ENCODE measurements around the gene MAP3K7CL.

Gene MAP3K7CL

GRCh38 chr21:29212446-29212845 lies 82.0 kb downstream of the MAP3K7CL start:
- H2AK5ac ChIP-seq (ENCODE audit: low read length, severe bottlenecking): peak overlapping the region; percentile 69
- H4K8ac ChIP-seq (ENCODE audit: low read length): peak overlapping the region; percentile 47
- WGBS: 95% methylated on average over 5 of the region's 7 CpGs
- H3K79me1 ChIP-seq (replicated peaks; ENCODE audit: low read length, poor library complexity, severe bottlenecking): no peaks in the 10 kb centered on the region
- no peak overlapping the region for H3K27ac ChIP-seq (ENCODE audit: low read length, poor library complexity, severe bottlenecking)
- no peak overlapping the region for H3K23ac ChIP-seq (ENCODE audit: low read length in 2 of 2)
- H3K18ac ChIP-seq (ENCODE audit: low read depth in 1 of 2, low read length in 2 of 2): no peak overlapping the region
- peak overlapping the region; percentile 94 for H2BK15ac ChIP-seq (ENCODE audit: low read depth, poor library complexity, severe bottlenecking)
- H3K9me3 ChIP-seq (ENCODE audit: control insufficient read depth, low read length): no peaks in the 10 kb centered on the region
- no peak overlapping the region for H3K4ac ChIP-seq (ENCODE audit: low read depth in 1 of 2, low read length in 2 of 2)
- H2AFZ ChIP-seq (ENCODE audit: low read depth, low read length): no peak overlapping the region
- H3K9ac ChIP-seq (ENCODE audit: low read length): no peak overlapping the region
- DNase-seq: no peak
- H3K4me2 ChIP-seq (ENCODE audit: low read length, poor library complexity, severe bottlenecking): no peak overlapping the region
- H3K4me1 ChIP-seq (ENCODE audit: control insufficient read depth, insufficient read depth, low read depth, low read length): peaks cover 2% of the 10 kb centered on the region
- no peaks in the 10 kb centered on the region for H3K27me3 ChIP-seq (ENCODE audit: control insufficient read depth in 1 of 2, insufficient read depth in 1 of 2, low read length in 2 of 2)
- H3K36me3 ChIP-seq (ENCODE audit: control insufficient read depth in 1 of 2, insufficient read depth in 2 of 2, low read depth in 1 of 2, low read length in 2 of 2): no peaks in the 10 kb centered on the region
- peak overlapping the region; percentile 18 for H4K91ac ChIP-seq (ENCODE audit: low read length)
- H2BK5ac ChIP-seq (ENCODE audit: low read depth, low read length, poor library complexity, severe bottlenecking): no peak overlapping the region
- H2BK120ac ChIP-seq (ENCODE audit: low read depth, low read length): peak overlapping the region; percentile 23
- no peak overlapping the region for H3K14ac ChIP-seq (ENCODE audit: low read length in 2 of 2)
- no peak overlapping the region for H3K4me3 ChIP-seq (ENCODE audit: insufficient read depth in 1 of 2, low read depth in 1 of 2, low read length in 2 of 2)
- peak overlapping the region in 1 of 2 experiments; percentile 44 for H2BK12ac ChIP-seq (ENCODE audit: low read length in 2 of 2)

- Histone ChIP-seq H3K18ac (ENCODE audit: low read depth in 1 of 2, low read length in 2 of 2) (peak overlapping the region; percentile 58 to 90), H3K4me3 (ENCODE audit: insufficient read depth in 1 of 2, low read depth in 1 of 2, low read length in 2 of 2) (no peak overlapping the region), H3K4ac (ENCODE audit: low read depth in 1 of 2, low read length in 2 of 2) (peak overlapping the region in 1 of 2 experiments; percentile 5), H3K14ac (ENCODE audit: low read length in 2 of 2) (peak overlapping the region in 1 of 2 experiments; percentile 63), H4K91ac (ENCODE audit: low read length) (no peak overlapping the region), H3K4me2 (ENCODE audit: low read length, poor library complexity, severe bottlenecking) (no peak overlapping the region), H4K8ac (ENCODE audit: low read length) (peak overlapping the region; percentile 45), H3K23ac (ENCODE audit: low read length in 2 of 2) (peak overlapping the region in 1 of 2 experiments; percentile 42), H3K79me1 (replicated peaks; ENCODE audit: low read length, poor library complexity, severe bottlenecking) (no peaks in the 10 kb centered on the region), H2AK5ac (ENCODE audit: low read length, severe bottlenecking) (peak overlapping the region; percentile 31), H2BK120ac (ENCODE audit: low read depth, low read length) (no peak overlapping the region), H2AFZ (ENCODE audit: low read depth, low read length) (no peak overlapping the region), H2BK12ac (ENCODE audit: low read length in 2 of 2) (peak overlapping the region; percentile 20 to 50), H3K36me3 (ENCODE audit: control insufficient read depth in 1 of 2, insufficient read depth in 2 of 2, low read depth in 1 of 2, low read length in 2 of 2) (no peaks in the 10 kb centered on the region), H3K4me1 (ENCODE audit: control insufficient read depth, insufficient read depth, low read depth, low read length) (no peaks in the 10 kb centered on the region), H3K9me3 (ENCODE audit: control insufficient read depth, low read length) (no peaks in the 10 kb centered on the region), H3K27ac (ENCODE audit: low read length, poor library complexity, severe bottlenecking) (no peak overlapping the region), H3K27me3 (ENCODE audit: control insufficient read depth in 1 of 2, insufficient read depth in 1 of 2, low read length in 2 of 2) (no peaks in the 10 kb centered on the region), H2BK15ac (ENCODE audit: low read depth, poor library complexity, severe bottlenecking) (peak overlapping the region; percentile 44), H3K9ac (ENCODE audit: low read length) (no peak overlapping the region), H2BK5ac (ENCODE audit: low read depth, low read length, poor library complexity, severe bottlenecking) (no peak overlapping the region)
- 93% methylated on average over 2 of the region's 2 CpGs for WGBS
- no peak for DNase-seq
Observed at GRCh38 chr21:29213513-29214385, 83.3 kb downstream of the MAP3K7CL start.

DNA sequence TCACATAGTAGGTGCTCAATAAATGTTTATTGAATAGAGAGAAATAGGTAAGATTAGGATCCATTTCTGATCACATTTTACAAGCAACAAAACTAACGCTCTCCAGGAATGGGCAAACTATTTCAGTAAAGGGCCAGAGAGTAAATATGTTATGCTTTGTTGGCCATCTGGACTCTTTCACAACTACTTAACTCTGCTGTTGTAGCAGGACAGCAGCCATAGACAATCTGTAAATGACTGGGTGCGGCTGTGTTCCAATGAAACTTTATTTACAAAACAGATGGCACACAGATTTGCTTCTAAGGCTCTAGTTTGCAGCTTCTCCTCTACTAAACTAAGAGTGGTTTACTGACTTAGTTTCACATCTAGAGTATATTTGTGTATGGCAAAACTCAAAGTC lies 85.3 kb downstream of the MAP3K7CL start:
- Histone ChIP-seq H3K36me3 (ENCODE audit: control insufficient read depth in 1 of 2, insufficient read depth in 2 of 2, low read depth in 1 of 2, low read length in 2 of 2) (no peaks in the 10 kb centered on the region), H3K4me3 (ENCODE audit: insufficient read depth in 1 of 2, low read depth in 1 of 2, low read length in 2 of 2) (no peak overlapping the region), H4K91ac (ENCODE audit: low read length) (no peak overlapping the region), H3K4me2 (ENCODE audit: low read length, poor library complexity, severe bottlenecking) (no peak overlapping the region), H2BK15ac (ENCODE audit: low read depth, poor library complexity, severe bottlenecking) (no peak overlapping the region), H2AK5ac (ENCODE audit: low read length, severe bottlenecking) (no peak overlapping the region), H2BK120ac (ENCODE audit: low read depth, low read length) (no peak overlapping the region), H3K27ac (ENCODE audit: low read length, poor library complexity, severe bottlenecking) (no peak overlapping the region), H3K4ac (ENCODE audit: low read depth in 1 of 2, low read length in 2 of 2) (no peak overlapping the region), H2BK5ac (ENCODE audit: low read depth, low read length, poor library complexity, severe bottlenecking) (no peak overlapping the region), H2AFZ (ENCODE audit: low read depth, low read length) (no peak overlapping the region), H3K23ac (ENCODE audit: low read length in 2 of 2) (no peak overlapping the region), H3K79me1 (replicated peaks; ENCODE audit: low read length, poor library complexity, severe bottlenecking) (no peaks in the 10 kb centered on the region), H2BK12ac (ENCODE audit: low read length in 2 of 2) (no peak overlapping the region), H3K18ac (ENCODE audit: low read depth in 1 of 2, low read length in 2 of 2) (no peak overlapping the region), H4K8ac (ENCODE audit: low read length) (no peak overlapping the region), H3K9me3 (ENCODE audit: control insufficient read depth, low read length) (no peaks in the 10 kb centered on the region), H3K14ac (ENCODE audit: low read length in 2 of 2) (no peak overlapping the region), H3K27me3 (ENCODE audit: control insufficient read depth in 1 of 2, insufficient read depth in 1 of 2, low read length in 2 of 2) (no peaks in the 10 kb centered on the region), H3K4me1 (ENCODE audit: control insufficient read depth, insufficient read depth, low read depth, low read length) (peaks cover under 1% of the 10 kb centered on the region), H3K9ac (ENCODE audit: low read length) (no peak overlapping the region)
- DNase-seq: peak; percentile 84
- WGBS: no CpG with 5 or more reads among the region's 2 CpGs

GRCh38 chr21:29217818-29218291 lies 87.4 kb downstream of the MAP3K7CL start:
- no peak overlapping the region for H3K4me3 ChIP-seq (ENCODE audit: insufficient read depth in 1 of 2, low read depth in 1 of 2, low read length in 2 of 2)

More at GRCh38 chr21:29217818-29218291, 87.4 kb downstream of the MAP3K7CL start:
- Histone ChIP-seq H4K91ac (ENCODE audit: low read length) (no peak overlapping the region), H2BK120ac (ENCODE audit: low read depth, low read length) (no peak overlapping the region), H3K36me3 (ENCODE audit: control insufficient read depth in 1 of 2, insufficient read depth in 2 of 2, low read depth in 1 of 2, low read length in 2 of 2) (no peaks in the 10 kb centered on the region), H2BK12ac (ENCODE audit: low read length in 2 of 2) (no peak overlapping the region), H2AK5ac (ENCODE audit: low read length, severe bottlenecking) (no peak overlapping the region), H3K4ac (ENCODE audit: low read depth in 1 of 2, low read length in 2 of 2) (no peak overlapping the region), H2BK15ac (ENCODE audit: low read depth, poor library complexity, severe bottlenecking) (no peak overlapping the region), H3K9ac (ENCODE audit: low read length) (peak overlapping the region; percentile 70), H2AFZ (ENCODE audit: low read depth, low read length) (no peak overlapping the region), H3K9me3 (ENCODE audit: control insufficient read depth, low read length) (no peaks in the 10 kb centered on the region), H3K4me2 (ENCODE audit: low read length, poor library complexity, severe bottlenecking) (no peak overlapping the region), H3K4me1 (ENCODE audit: control insufficient read depth, insufficient read depth, low read depth, low read length) (peaks cover 9% of the 10 kb centered on the region), H3K23ac (ENCODE audit: low read length in 2 of 2) (no peak overlapping the region), H3K27ac (ENCODE audit: low read length, poor library complexity, severe bottlenecking) (peak overlapping the region; percentile 67), H3K14ac (ENCODE audit: low read length in 2 of 2) (no peak overlapping the region), H2BK5ac (ENCODE audit: low read depth, low read length, poor library complexity, severe bottlenecking) (no peak overlapping the region), H4K8ac (ENCODE audit: low read length) (no peak overlapping the region), H3K27me3 (ENCODE audit: control insufficient read depth in 1 of 2, insufficient read depth in 1 of 2, low read length in 2 of 2) (no peaks in the 10 kb centered on the region), H3K79me1 (replicated peaks; ENCODE audit: low read length, poor library complexity, severe bottlenecking) (no peaks in the 10 kb centered on the region), H3K18ac (ENCODE audit: low read depth in 1 of 2, low read length in 2 of 2) (no peak overlapping the region)
- 11% methylated on average over 1 of the region's 4 CpGs for WGBS
- DNase-seq: peak; percentile 96

All from mesenchymal stem cell (in vitro differentiated cells and primary cell).